Progenitor cell of endocrine pancreas (in vitro differentiated cells): ENCODE data around the gene POLR2F. TPM values are rescaled to one million over a fixed set of nuclear protein-coding genes. Genes with fewer than 3 reads are reported as not detected.
"Not testable (repeated sequence)": the region's sequence is repeated elsewhere in the genome, so short reads cannot be mapped to it uniquely, and the experiment has no call there.

Source experiments
- DNase-seq: peaks from one replicate; pipeline ENCODE4 v3.0.0; 2021; ENCODE audit warnings: low spot score; ENCODE audit not compliant: unreplicated experiment
- H3K27ac Mint-ChIP-seq: 2 replicates; pipeline ENCODE4 v1.8.0; 2021; ENCODE audit warnings: mild to moderate bottlenecking, moderate library complexity, mixed read lengths
- H3K27me3 Mint-ChIP-seq: 2 replicates; pipeline ENCODE4 v1.8.0; 2021; ENCODE audit warnings: mixed read lengths
- H3K36me3 Mint-ChIP-seq: 2 replicates; pipeline ENCODE4 v1.8.0; 2022; ENCODE audit warnings: mixed read lengths; ENCODE audit not compliant: insufficient read depth
- H3K4me1 Mint-ChIP-seq: 2 replicates; pipeline ENCODE4 v1.8.0; 2021; ENCODE audit warnings: low read depth, mixed read lengths
- H3K4me3 Mint-ChIP-seq: 2 replicates; pipeline ENCODE4 v1.8.0; 2021; ENCODE audit warnings: low read depth, mild to moderate bottlenecking, moderate library complexity, mixed read lengths
- H3K9me3 Mint-ChIP-seq: 2 replicates; pipeline ENCODE4 v1.8.0; 2021; ENCODE audit warnings: low read depth, mixed read lengths
- CTCF ChIP-seq: fragments of 200-600 bp; sonication (generic); IDR thresholded peaks from one replicate; pipeline ENCODE4 v1.5.0; 2021; ENCODE audit warnings: antibody characterized with exemption, mild to moderate bottlenecking; ENCODE audit not compliant: unreplicated experiment
- total RNA-seq: library from RNA; stranded (reverse); gene quantifications from 2 replicates; pipeline ENCODE4 v1.2.1, GENCODE V29; 2021

The POLR2F gene
- total RNA-seq, 1 donor from 2014 or later = 83.1 TPM

GRCh38 chr22:37975153-37975552, 21.7 kb downstream of the POLR2F start:
- Mint-ChIP-seq H3K4me3 (no peak overlapping the region), H3K9me3 (no peaks in the 10 kb centered on the region), H3K27me3 (no peaks in the 10 kb centered on the region), H3K4me1 (no peaks in the 10 kb centered on the region), H3K36me3 (peaks cover 8% of the 10 kb centered on the region), H3K27ac (peak overlapping the region; percentile 26)
- DNase-seq = no peak
- TF ChIP-seq CTCF = no peak

GRCh38 chr22:37976022-37976421, 22.5 kb downstream of the POLR2F start:
- not testable (repeated sequence) for H3K4me1 Mint-ChIP-seq, H3K9me3 Mint-ChIP-seq, DNase-seq, H3K27ac Mint-ChIP-seq, H3K36me3 Mint-ChIP-seq, H3K4me3 Mint-ChIP-seq, H3K27me3 Mint-ChIP-seq

- Mint-ChIP-seq H3K4me1 (no peaks in the 10 kb centered on the region), H3K9me3 (no peaks in the 10 kb centered on the region), H3K4me3 (no peak overlapping the region), H3K27ac (no peak overlapping the region), H3K36me3 (peaks cover 8% of the 10 kb centered on the region), H3K27me3 (peaks cover 7% of the 10 kb centered on the region)
- DNase-seq = no peak
- no peak for TF ChIP-seq CTCF
Measured at GRCh38 chr22:37976547-37976946, 23.0 kb downstream of the POLR2F start.

- DNase-seq = no peak
- no peak for TF ChIP-seq CTCF
- H3K9me3 Mint-ChIP-seq = no peaks in the 10 kb centered on the region
- no peaks in the 10 kb centered on the region for H3K4me1 Mint-ChIP-seq
- H3K36me3 Mint-ChIP-seq = peaks cover 8% of the 10 kb centered on the region
- no peak overlapping the region for H3K4me3 Mint-ChIP-seq
- H3K27me3 Mint-ChIP-seq = peaks cover 33% of the 10 kb centered on the region
- H3K27ac Mint-ChIP-seq = no peak overlapping the region
Measured at GRCh38 chr22:37979782-37980181, 26.3 kb downstream of the POLR2F start.

- Mint-ChIP-seq H3K4me3 (no peak overlapping the region), H3K27ac (no peak overlapping the region), H3K27me3 (peaks cover 40% of the 10 kb centered on the region), H3K36me3 (peaks cover 3% of the 10 kb centered on the region), H3K4me1 (peaks cover 2% of the 10 kb centered on the region), H3K9me3 (no peaks in the 10 kb centered on the region)
- no peak for TF ChIP-seq CTCF
- no peak for DNase-seq
Measured at GRCh38 chr22:37981282-37982011, 27.9 kb downstream of the POLR2F start.

- H3K27ac Mint-ChIP-seq = peak overlapping the region; percentile 74
Measured at GRCh38 chr22:37982151-37982785, 28.8 kb downstream of the POLR2F start.

More at GRCh38 chr22:37982151-37982785, 28.8 kb downstream of the POLR2F start:
- DNase-seq = no peak
- no peak overlapping the region for H3K4me3 Mint-ChIP-seq
- H3K36me3 Mint-ChIP-seq = peaks cover 2% of the 10 kb centered on the region
- no peaks in the 10 kb centered on the region for H3K9me3 Mint-ChIP-seq
- no peak for TF ChIP-seq CTCF
- H3K27me3 Mint-ChIP-seq = peaks cover 40% of the 10 kb centered on the region
- H3K4me1 Mint-ChIP-seq = peaks cover 2% of the 10 kb centered on the region
